ENCODE data around the gene ID3. TPM values are rescaled to one million over a fixed set of nuclear protein-coding genes. Genes with fewer than 3 reads are reported as not detected.

Gene ID3
- total RNA-seq, 1 donor from 2014 or later = 495 TPM

DNA sequence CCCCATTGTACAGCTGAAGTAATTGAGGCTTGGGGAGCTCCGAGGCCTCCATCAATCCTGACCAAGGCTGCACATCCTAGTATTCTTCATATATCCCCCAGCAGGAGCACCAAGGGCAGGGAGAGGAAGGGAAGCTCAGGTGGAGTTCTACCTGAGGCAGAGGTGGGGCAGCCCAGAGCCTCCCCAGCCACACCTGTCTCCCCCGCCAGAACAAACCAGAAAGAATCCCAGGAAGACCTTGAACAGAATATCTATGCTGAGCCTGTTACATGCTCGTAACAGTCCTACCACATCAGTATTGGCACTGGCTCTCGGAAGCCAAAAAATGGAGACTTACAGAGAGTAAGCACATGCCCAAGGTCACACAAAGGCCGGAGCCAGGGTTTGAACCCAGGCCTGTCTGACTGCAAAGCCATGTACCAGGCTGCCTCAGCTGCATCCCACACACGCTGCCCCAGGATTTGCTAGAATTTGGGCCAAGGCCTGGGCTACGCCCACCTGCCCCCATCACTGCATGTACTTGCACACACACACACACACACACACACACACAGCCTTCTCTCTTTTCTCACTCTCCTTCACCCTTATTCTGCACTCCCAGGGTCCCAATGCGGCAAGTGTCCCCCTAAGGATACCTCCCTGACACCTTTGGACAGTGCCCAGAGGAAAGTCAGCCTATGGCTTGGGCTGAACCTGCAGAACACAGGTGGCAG, 32.8 kb downstream of the ID3 start:
- peak overlapping the region; percentile 48 for H3K27ac Mint-ChIP-seq
- peak overlapping the region; percentile 33 for H3K4me3 Mint-ChIP-seq
- no peaks in the 10 kb centered on the region for H3K27me3 Mint-ChIP-seq
- peaks cover 29% of the 10 kb centered on the region for H3K4me1 Mint-ChIP-seq (ENCODE audit: unreplicated experiment)
- no peak for TF ChIP-seq CTCF (conservative IDR thresholded peaks at IDR 0.05)
- no peak for DNase-seq (ENCODE audit: extremely low spot score, unreplicated experiment)
- H3K36me3 Mint-ChIP-seq = peaks cover 3% of the 10 kb centered on the region
- H3K9me3 Mint-ChIP-seq = no peaks in the 10 kb centered on the region

- no peaks in the 10 kb centered on the region for H3K9me3 Mint-ChIP-seq
- peak overlapping the region; percentile 48 for H3K27ac Mint-ChIP-seq
- H3K27me3 Mint-ChIP-seq = no peaks in the 10 kb centered on the region
- DNase-seq (ENCODE audit: extremely low spot score, unreplicated experiment) = no peak
- peaks cover 4% of the 10 kb centered on the region for H3K36me3 Mint-ChIP-seq
- no peak for TF ChIP-seq CTCF (conservative IDR thresholded peaks at IDR 0.05)
- peak overlapping the region; percentile 33 for H3K4me3 Mint-ChIP-seq
- peaks cover 25% of the 10 kb centered on the region for H3K4me1 Mint-ChIP-seq (ENCODE audit: unreplicated experiment)
Observed at GRCh38 chr1:23525558-23526250, 33.6 kb downstream of the ID3 start.

DNA sequence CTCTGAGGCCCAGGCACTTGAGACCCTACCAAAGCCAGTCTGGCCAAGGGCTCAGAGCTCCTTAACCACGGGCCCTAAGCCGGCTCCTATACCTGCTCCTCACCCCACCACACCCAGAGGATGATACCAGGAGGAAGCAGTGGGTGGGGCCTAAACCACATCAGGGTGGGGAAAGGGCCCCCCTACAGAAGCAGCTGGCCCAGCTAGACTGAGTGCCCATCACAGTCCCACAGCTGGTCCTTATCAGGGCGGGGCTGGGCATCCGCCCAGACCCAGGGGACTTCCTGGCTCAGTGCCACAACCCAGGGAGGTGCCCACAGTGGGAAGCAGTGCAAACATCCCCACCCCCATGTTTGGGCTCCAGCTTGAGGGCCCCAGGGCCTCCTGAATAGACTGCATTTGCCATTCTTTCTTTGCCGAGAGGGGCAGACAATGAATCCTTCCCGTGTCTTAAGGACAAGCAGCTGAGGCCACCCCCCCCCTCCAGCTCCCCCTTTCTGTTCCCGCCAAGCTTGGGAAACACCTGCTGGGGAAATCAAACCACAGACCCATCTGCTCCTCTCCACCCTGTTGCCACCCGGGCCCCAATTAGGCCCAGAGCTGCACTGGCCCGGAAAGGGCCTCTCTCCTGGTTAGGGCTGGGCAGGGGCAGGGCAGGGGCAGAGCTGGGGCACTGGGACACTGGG, 34.4 kb downstream of the ID3 start:
- TF ChIP-seq CTCF (conservative IDR thresholded peaks at IDR 0.05) = no peak
- H3K36me3 Mint-ChIP-seq = peaks cover 4% of the 10 kb centered on the region
- H3K27me3 Mint-ChIP-seq = no peaks in the 10 kb centered on the region
- no peak for DNase-seq (ENCODE audit: extremely low spot score, unreplicated experiment)
- no peak overlapping the region for H3K4me3 Mint-ChIP-seq
- no peaks in the 10 kb centered on the region for H3K9me3 Mint-ChIP-seq
- peaks cover 25% of the 10 kb centered on the region for H3K4me1 Mint-ChIP-seq (ENCODE audit: unreplicated experiment)
- no peak overlapping the region for H3K27ac Mint-ChIP-seq

DNA sequence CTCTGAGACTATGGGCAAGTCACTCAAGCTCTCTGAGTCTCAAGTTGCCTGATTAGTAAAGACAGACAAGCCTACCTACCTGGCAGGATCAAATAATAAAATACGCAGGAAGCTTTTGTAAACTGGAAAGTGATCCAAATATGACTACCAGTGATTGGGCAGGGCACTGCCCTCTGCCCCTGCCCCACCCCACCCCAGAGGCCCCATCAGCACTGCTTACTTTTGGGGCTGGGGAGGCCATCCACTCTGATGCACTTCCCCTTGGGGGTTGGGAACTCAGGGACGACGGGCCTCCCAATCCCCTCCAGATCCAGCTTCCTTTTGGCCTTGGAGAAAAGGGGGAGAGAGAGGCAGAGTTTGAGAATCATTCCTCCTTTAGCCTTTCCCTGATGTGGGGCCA, 35.1 kb downstream of the ID3 start:
- no peak for DNase-seq (ENCODE audit: extremely low spot score, unreplicated experiment)
- no peak for TF ChIP-seq CTCF (conservative IDR thresholded peaks at IDR 0.05)
- Mint-ChIP-seq H3K9me3 (no peaks in the 10 kb centered on the region), H3K27ac (no peak overlapping the region), H3K27me3 (no peaks in the 10 kb centered on the region), H3K36me3 (peaks cover 4% of the 10 kb centered on the region), H3K4me1 (ENCODE audit: unreplicated experiment) (peaks cover 21% of the 10 kb centered on the region), H3K4me3 (no peak overlapping the region)

DNA sequence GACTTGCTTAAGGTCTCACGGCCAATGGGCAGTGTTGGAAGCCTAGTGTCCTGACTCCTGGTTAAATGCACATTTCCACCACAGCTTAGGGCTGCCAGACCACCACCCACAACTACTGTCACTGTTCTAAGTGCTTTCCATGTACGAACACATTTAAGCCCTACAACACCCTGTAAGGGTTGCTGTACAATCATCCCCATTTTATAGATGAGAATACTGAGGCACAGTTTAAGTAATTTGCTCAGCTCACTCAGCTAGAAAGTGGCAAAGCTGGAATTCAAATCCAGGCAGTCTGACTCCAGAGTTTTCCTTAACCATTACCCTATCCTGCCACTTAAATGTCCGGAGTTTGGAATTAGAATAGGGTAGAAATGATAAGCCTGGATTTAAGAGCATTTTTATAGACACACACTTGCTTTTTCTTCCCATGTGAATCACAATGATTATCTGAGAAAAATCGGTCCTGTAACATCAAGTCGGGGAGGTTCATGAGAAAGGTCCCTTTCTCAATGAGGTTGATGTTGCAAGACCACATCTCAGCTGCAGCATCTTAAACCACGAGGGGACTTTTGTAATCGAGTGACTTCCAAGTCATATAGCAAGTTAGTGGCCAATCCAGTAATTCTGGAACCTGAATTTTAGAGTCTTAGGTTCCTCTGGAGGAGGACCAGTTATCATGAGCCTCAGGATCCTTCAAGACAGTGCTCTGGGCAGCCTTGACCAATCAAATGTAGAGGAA, 36.9 kb downstream of the ID3 start:
- H3K4me1 Mint-ChIP-seq (ENCODE audit: unreplicated experiment) = peaks cover 12% of the 10 kb centered on the region
- H3K9me3 Mint-ChIP-seq = no peaks in the 10 kb centered on the region
- H3K4me3 Mint-ChIP-seq = no peak overlapping the region
- H3K27me3 Mint-ChIP-seq = no peaks in the 10 kb centered on the region
- no peak for TF ChIP-seq CTCF (conservative IDR thresholded peaks at IDR 0.05)
- H3K36me3 Mint-ChIP-seq = peaks cover 5% of the 10 kb centered on the region
- no peak overlapping the region for H3K27ac Mint-ChIP-seq
- no peak for DNase-seq (ENCODE audit: extremely low spot score, unreplicated experiment)
